GM11168 (cell line): ENCODE results near the gene OCA2.
"Not testable (repeated sequence)": the region's sequence is repeated elsewhere in the genome, so short reads cannot be mapped to it uniquely, and the experiment has no call there.

ENCODE experiments used
- in situ Hi-C: fragments of 300-500 bp; cut with MboI; formaldehyde crosslinking; loops from one replicate; pipeline ENCODE4 v1.12.0; 2022; ENCODE audit warnings: low sequenced_read_pairs; ENCODE audit not compliant: unreplicated experiment

Gene OCA2

DNA sequence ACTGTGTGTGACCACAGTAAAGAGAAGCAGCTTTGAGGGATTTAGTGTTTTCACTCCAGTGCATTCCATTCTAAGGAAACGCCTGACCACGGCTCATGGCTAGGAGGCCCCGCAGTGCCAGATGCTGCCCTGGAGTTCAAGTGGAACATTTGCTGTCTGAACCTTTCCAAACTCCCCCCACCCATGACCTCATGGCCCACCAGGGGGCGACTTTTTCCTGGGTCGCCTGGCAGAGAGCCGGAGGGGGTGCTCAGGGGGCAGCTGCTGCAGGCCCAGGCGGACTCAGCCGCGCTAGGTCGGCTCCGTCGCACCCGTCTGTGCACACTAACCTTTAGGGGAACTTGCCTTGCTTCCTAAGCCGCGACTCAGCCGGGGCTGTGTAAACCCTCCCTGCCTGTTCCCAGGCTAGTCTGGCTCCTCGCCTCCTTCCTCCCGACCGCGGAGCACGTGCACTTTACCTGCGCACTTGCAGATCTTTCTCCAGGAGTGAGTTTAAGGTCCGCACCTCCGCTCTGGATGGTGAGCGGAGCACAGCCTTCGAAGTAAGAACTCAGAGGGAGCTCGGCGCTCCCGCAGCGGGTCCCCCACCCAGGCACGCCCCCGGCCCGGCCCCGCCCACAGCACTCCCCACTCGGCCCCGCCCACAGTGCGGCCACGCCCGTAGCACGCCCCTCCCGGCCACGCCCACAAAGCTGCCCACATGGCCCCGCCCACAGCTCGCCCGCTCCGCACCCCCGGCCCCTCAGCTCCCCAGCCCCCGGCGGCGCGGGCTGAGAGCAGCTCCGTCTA is at the start of gene OCA2:
Gene OCA2 (minus strand): TSS at position 550 of the 789 bp plus-strand sequence. CDS start 17,441 bp downstream, outside the sequence.
- in situ Hi-C loops = no loop called here

DNA sequence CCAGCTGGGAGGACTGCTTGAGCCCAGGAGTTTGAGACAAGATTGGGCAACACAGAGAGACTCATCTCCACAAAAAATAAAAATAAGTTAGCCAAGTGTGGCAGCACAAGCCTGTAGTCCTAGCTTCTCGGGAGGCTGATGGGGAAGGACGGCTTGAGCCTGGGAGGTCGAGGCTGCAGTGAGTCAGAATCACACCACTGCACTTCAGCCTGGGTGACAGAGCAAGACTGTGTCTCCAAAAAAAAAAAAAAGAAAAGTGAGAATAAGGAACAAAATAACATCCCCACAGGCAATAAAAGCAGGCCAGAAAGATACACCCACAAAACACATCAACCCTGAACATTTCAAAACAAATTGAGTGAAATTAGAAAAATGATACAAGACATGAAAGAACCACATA is 48.7 kb upstream of the OCA2 start:
- in situ Hi-C loops = no loop called here

DNA sequence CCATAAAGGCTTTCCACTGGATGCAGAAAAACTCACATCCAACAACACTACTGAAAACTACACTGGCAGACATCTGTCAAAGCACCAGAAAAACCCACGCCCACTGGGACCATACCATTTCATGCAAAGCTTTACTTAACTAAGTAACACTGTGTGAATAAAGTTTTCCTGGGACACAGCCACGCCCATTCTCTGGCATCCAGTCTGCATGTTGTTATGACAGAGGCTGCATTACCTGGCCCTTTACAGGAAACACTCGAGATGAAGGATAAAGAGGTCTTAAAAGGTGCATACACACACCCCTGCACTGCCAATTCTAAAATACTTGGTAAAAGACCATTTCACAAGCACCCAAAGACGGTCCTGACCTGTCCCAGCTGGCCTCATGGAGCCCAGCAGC is 46.3 kb upstream of the OCA2 start:
- in situ Hi-C loops = not testable (repeated sequence)

DNA sequence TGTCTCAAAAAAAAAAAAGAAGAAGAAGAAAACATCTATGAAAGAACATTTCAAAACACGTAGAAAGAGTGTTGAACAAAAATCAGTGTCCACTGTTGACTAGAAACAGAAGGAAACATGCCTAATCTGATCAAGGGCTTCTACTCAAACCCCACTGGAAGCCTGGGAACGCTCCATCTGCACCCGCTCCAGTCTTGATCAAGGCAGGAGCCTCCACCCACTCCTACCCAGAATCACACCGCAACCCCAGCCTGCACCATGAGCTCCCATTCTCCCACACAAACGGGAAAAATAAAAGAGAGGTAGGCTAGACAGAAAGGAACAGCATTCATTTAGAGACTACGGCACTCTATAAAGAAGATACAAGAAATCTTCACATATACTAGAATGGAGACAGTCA is 40.9 kb upstream of the OCA2 start:
- in situ Hi-C loops = no loop called here

DNA sequence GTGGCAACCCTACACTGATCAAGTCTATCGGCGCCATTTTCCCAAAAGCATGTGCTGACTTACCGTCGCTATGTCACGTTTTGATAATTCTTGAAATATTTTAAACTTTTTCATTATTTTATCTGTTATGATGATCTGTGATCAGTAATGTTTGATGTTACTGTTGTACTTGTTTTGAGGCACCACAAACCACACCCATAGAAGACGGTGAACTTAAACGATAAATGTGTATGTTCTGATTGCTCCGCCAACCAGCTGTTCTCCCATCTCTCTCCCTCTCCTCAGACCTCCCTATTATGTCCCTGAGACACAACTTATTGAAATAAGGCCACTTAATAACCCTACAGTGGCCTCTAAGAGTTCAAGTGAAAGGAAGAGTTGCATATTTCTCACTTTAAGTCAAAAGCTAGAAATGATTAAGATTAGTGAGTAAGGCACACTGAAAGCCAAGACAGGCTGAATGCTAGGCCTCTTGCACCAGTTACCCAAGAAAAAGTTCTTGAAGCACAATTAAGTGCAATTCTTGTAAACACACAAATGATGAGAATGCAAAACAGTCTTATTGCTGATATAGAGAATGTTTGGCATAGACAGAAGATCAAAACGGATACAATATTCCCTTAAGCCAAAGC is 38.4 kb upstream of the OCA2 start:
- in situ Hi-C loops = not testable (repeated sequence)

DNA sequence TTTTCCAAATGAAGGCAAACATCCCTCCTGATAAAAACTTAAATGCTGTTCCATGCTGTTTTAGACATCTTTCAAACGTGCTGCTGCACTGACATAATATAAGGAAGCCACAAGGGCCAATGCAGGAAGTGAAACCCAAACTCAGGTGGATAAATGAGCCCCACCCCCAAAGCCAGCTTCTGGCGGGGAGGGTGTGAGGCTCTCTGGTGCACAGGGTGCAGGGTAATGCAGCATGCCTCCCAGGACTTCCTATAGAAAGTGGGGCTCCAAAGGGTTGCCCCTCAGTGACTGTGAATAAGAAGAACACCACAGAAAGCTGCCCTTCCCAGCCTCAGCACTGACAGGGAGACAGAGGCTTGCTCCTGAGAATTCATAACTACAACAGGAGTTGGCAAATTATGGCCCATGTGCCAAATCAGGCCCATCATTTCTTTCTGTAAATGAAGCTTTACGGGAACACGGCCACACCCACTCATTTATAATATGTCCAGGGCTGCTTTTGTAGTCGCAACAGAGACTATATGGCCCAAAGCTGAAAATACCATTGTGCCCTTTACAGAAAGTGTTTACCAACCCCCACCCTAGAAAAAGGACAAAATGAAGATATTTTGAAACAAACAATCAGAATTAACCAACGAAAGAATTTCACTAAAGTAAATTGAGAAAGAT is 37.3 kb upstream of the OCA2 start:
- in situ Hi-C loops = not testable (repeated sequence)

DNA sequence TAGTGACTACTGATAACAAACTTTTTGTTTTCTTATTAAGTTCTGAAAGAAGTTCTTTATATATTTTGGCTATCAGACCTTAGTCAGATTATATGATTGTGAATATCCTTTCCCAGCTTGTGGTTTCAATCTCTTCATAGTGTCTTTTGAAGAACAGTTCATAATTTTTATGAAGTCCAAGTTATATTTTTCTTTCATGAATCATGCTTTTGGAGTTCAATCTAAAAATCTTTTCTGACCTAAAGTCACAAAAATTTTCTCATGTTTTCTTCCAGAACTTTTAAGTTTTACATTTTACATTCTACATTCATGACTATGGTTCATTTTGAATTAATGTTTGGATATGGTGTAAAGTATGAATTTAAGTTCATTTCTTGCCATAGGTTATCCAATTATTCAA is 34.2 kb upstream of the OCA2 start:
- in situ Hi-C loops = no loop called here

DNA sequence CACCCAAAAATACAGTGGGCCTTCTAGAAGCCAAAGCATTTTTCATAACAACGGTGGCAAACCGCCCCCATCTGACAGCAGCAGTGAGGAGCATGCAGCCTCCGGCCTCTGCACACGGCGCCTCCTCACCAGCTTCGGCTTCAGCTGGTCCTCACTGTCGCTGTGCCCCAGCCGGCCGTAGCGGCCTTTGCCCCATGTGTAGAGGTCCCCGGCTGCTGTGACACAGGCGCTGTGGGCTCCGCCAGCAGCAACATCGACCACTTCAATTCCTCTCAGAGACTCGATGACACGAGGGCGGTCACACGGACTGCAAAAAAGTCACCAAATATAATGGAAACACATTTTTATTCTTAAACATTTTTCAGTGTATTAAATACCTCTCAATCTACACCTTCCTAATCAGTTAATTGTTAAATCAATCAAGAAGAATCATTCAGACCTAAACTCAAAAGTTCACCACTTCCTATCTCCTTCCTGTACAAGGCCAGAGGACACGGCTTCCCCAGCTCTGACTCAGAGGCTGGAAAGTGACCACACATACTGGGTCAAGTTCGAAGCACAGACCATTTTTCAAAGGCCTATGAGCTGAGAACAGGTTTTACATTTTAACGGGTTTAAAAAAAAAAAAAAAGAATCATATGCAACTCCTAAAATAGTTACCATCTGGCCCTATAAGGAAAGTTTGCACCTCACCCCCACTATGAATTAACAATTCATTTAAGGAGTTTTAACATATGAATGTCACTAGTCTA is 33.6 kb upstream of the OCA2 start:
- in situ Hi-C loops = no loop called here

DNA sequence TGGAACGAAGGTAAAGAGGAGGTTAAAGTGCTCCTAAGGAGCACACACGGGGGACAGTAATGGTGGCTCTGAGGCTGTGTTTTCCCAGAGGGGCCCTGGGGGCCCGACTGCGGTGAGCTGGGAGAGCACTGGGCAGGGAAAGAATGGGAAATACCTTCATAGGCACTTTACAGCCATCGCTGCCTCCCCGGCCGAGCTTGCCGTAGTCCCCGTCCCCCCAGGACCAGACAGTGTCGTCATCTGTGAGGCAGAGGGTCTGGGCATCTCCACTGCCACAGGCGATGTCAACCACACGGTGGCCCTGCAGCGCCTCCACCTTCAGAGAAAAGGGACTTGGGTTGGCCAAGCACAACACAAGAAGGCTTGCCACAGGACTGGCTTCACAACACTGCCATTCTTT is 32.8 kb upstream of the OCA2 start:
- in situ Hi-C loops = no loop called here

DNA sequence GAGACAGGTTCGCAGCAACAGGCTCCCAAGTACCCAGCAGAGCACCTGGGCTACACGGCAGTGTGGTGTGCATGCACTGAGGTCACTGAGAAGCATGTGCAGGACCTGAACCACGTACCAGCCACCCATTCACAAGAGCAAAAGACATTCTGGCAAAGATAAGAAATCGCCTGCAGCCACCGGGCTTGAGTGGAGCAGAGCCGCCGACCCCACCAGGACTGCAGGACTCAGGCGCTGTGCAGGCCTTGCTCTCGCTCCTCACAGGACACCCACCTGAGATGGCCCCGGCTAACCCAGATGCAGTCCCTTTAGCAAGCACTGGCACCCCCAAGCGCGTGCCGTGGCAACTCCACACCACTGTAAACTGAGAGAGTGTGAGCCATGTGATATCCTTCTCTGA is 32.3 kb upstream of the OCA2 start:
- in situ Hi-C loops = no loop called here

DNA sequence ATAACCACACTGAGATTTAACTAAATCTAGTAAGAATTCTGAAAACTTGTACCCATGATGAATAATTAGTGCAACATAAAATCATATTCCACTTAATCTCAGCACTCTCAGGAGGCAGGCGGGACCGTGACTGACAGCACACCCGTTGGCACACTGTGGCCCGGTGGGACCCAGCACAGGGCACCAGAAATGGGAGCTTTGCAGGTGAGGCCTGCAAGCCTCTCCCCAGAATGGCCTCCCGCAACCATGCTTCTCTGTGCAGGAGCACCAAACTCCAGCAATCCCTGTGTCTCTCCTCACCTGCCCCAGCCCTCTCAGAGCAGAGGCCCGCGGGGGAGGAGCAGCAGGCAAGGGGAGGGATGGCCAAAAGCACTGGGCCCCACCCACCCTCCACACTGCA is 31.5 kb upstream of the OCA2 start:
- in situ Hi-C loops = no loop called here

DNA sequence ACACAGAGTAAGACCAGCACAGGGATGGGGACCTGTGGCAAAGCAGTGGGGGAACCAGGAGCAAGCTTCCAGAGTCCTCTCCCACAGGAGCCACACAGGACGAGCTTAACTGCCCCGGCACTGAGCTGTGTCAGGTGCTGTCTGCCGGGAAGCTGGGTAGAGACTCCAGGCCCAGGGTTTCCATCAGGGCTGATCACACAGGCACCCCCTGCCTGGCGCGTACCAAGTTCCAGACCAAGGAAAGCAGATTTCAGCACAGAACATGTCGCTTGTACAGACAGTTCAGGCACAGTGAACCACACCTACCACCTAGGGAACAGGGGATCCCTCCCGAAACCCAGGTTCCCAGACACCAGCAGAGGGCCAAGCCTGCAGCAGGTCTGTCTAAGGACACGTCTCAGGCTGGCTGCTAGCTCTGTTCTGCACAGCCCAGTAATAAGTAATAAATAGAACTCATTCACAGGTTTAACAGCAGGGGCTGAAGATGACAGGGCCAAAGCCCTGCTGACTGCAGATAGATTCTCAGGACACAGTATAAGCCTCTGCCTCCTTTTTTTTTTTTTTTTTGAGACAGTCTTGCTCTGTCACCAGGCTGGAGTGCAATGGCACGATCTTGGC is 30.2 kb upstream of the OCA2 start:
- in situ Hi-C loops = no loop called here

DNA sequence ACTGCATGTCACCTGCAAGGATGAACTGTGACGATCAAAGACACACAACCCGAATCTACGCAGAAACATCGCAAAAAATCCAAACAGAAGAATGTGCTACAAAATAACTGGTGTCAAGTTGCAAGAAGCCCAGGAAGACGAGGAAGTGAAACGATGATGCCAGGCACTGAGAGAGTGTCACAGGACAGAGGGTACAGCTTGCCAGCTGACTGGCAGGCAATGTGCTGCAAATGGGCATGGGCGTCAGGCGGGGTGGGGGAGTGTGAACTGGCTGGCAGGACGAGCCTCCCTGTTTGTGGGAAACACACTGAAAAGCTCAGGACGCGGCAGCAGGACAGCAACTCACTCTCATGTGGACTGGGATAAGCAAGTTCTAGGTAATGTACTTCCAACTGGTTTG is 28.9 kb upstream of the OCA2 start:
- in situ Hi-C loops = no loop called here

DNA sequence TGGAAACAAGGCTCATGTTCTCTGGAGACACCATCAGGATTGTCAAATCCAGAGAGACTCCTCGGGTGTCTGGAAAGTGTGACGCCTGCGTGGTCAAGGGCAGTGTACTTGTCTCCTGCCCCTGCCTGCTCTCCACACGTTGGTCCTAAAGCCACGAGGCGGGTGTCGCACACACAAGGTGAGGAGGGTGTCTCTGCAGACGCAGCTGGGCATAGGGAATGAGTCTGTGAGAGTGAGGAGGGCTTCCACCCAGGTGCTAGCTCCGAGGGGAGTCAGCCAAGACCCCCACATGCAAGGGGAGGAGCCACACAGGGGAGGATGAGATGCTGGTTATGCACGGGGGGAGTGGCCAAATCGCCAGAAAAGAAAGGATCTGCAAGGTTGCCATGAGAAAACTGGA is 27.9 kb upstream of the OCA2 start:
- in situ Hi-C loops = no loop called here

DNA sequence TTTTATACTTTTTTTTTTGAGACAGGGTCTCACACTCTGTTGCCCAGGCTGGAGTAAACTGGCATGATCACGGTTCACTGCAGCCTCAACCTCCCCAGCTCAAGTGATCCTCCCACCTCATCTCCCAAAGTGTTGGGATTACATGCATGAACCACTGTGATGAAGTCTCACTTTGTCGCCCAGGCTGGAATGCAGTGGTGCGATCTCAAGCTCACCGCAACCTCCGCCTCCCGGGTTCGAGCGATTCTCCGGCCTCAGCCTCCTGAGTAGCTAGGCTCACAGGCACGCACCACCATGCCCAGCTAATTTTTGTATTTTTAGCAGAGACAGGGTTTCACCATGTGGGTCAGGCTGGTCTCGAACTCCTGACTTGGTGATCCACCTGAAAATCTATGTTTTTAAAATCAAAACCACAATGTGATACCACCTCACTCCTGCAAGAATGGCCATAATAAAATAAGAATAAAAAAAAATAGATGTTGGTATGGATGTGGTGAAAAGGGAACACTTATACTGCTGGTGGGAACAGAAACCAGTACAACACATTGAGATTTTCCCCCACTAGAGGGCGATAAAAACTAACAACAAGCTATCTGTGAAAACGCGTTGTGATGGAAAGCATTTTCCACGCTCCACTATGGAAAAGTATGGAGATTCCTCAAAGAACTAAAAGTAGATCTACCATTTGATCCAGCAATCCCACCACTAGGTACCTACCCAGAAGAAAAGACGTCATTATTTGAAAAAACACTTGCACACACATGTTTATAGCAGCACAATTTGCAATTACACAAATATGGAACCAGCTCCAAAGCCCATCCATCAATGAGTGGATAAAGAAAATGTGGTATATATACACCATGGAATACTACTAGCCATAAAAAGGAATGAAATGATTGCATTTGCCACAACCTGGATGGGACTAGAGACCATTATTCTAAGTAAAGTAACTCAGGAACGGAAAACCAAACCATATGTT is 26.8 kb upstream of the OCA2 start:
- in situ Hi-C loops = no loop called here

DNA sequence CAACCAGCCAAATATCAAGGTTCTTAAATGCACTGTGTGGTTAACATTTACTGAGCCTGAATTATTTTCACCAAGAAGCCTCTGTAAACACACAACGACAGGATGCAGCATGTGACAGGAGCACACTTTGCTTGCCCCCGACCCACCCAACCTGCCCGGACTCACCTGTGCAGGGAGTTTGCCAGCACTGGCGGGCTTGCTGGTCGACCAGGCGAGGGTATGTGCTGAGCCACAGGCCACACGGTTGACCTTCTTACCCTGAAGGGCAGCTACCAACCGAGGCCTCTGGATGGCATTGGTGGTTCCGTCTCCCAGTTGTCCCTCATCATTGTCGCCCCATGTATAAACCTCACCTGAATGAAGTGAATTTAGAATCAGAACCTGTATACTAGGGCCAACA is 25.7 kb upstream of the OCA2 start:
- in situ Hi-C loops = no loop called here

DNA sequence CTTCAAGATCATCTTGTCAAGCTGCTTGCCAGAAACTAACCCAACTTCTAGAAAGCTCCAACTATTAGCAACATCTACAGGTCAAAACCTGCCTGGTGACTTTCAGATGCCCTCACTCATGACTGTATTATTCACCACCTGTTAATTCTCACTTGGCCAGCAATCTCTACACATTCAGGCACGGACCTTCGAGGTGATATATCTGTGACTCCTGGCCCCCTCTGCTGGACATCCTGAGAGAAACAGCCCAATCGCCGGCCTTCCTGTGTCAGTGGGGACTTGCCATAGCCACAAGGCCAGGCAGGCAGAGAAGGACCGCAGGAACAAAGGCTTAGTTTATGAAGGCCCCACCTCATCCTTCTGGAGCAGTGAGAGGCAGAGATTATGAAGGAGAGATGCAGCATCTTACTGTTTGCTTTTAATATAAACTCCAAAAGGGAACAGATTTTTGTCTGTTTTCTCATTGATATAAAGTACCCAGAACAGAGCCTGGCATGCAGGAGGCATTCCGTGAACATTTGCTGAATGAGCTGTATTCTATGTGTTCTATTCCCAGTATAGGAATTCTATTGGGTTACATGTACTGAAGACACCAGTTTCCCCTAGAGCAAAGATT is 24.4 kb upstream of the OCA2 start:
- in situ Hi-C loops = no loop called here

DNA sequence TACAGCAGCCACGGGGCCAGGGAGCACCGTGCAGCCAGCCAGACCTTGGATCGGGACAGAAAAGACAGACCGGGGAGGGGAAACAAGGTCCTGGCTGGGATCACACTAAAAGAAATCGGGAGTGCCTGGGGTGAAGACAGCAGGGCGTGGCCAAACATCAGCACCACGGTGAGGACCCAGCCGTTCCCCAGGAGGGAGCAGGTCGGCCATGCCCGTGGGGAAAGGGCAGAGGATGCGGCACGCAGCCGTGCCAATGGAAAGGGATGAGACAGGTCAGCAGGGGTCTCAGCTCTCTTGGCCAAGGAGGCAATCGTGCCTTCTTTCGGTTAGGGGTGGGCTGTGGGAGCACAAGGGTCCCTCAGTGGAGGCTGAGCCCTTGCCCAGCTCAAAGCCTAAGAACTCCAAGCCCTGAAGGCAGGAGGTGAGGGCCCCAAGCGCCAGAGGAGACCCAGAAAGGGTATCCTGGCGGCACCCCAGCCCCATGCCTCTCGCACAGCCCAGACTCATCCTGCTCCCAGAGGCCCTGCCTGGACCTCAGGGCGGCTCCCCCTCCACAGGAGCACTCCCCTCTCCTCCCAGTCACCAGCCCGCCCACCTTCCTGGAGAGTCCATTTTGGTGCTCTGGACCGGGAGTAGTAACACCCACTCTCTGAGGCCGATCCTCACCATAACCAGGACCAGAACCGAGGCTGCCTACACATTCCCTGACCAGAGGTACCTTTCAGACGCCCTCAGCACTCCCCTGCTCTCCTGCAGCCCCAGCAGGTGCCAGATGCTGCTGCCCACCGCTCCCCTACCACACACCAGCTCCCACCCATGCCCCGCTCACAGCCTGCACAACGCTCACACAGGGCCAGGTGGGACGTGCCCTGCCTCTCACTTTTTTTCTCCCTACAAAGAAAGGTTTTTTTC is 23.2 kb upstream of the OCA2 start:
- in situ Hi-C loops = no loop called here
